HepG2 (cell line): ENCODE results near the gene AJUBA. TPM values are rescaled to one million over a fixed set of nuclear protein-coding genes. Genes with fewer than 3 reads are reported as not detected.

ENCODE experiments used
- CREM ChIP-seq, 2 experiments: sonication (generic) in 1 of 2; formaldehyde crosslinking in 1 of 2; IDR thresholded peaks; 2 replicates each; pipeline versions ENCODE4 v1.4.0 to v1.6.1; 2016 to 2020; ENCODE audit warnings: antibody characterized with exemption in 1 of 2, mild to moderate bottlenecking in 1 of 2, missing genetic modification reagents in 1 of 2
- HMG20A ChIP-seq: IDR thresholded peaks from 2 replicates; pipeline ENCODE4 v1.6.1; 2016; ENCODE audit warnings: borderline replicate concordance
- HOXA5 ChIP-seq: sonication (generic); formaldehyde crosslinking; IDR thresholded peaks from 2 replicates; pipeline ENCODE4 v1.4.0; 2020; ENCODE audit warnings: missing genetic modification reagents
- JUN ChIP-seq: sonication (generic); formaldehyde crosslinking; IDR thresholded peaks from 2 replicates; pipeline ENCODE4 v1.4.0; 2020; ENCODE audit warnings: mild to moderate bottlenecking, missing genetic modification reagents
- POGZ ChIP-seq: sonication (generic); formaldehyde crosslinking; IDR thresholded peaks from 2 replicates; pipeline ENCODE4 v1.4.0; 2020; ENCODE audit warnings: mild to moderate bottlenecking, missing genetic modification reagents
- SRSF9 ChIP-seq: fragments of 200-400 bp; formaldehyde crosslinking; IDR thresholded peaks from 2 replicates; pipeline ENCODE4 v1.6.1; 2018; ENCODE audit warnings: borderline replicate concordance, mild to moderate bottlenecking, low read depth, low read length; ENCODE audit not compliant: insufficient read depth, poor library complexity, severe bottlenecking
- ZBTB7B ChIP-seq: sonication (generic); formaldehyde crosslinking; IDR thresholded peaks from 2 replicates; pipeline ENCODE4 v1.4.0; 2020; ENCODE audit warnings: missing genetic modification reagents
- ZC3H13 ChIP-seq: sonication (generic); formaldehyde crosslinking; IDR thresholded peaks from 2 replicates; pipeline ENCODE4 v1.8.1; 2023; ENCODE audit warnings: mild to moderate bottlenecking, missing genetic modification reagents, moderate library complexity
- ZNF282 ChIP-seq: fragments of 450-650 bp; IDR thresholded peaks from 2 replicates; pipeline ENCODE4 v1.6.1; 2018; ENCODE audit not compliant: partially characterized antibody
- ZNF326 ChIP-seq: sonication (generic); formaldehyde crosslinking; IDR thresholded peaks from 2 replicates; pipeline ENCODE4 v1.4.0; 2020; ENCODE audit warnings: missing genetic modification reagents, borderline replicate concordance
- ZNF703 ChIP-seq: sonication (generic); formaldehyde crosslinking; IDR thresholded peaks from 2 replicates; pipeline ENCODE4 v1.5.1; 2020; ENCODE audit warnings: missing genetic modification reagents, mild to moderate bottlenecking, moderate library complexity, borderline replicate concordance
- polyA plus RNA-seq, 8 experiments: library from polyadenylated mRNA; depleted of rRNA in 3 of 8; stranded (reverse) in 7 of 8; unstranded in 1 of 8; fragments of >200 nt; fragmentation: Illumina TruSeq in 4 of 8; extraction: Trizol in 4 of 8; gene quantifications; 2 replicates each; pipeline versions ENCODE4 v1.2.1 to v1.2.3, GENCODE V29; 2011 to 2016; ENCODE audit warnings: low read depth in 4 of 8, missing spikeins in 1 of 8, mixed read lengths in 1 of 8; ENCODE audit not compliant: insufficient read depth in 1 of 8
- total RNA-seq, 5 experiments: library from RNA; depleted of rRNA; stranded (reverse); fragments of >200 nt; fragmentation: Illumina TruSeq; extraction: Trizol; gene quantifications; 2 replicates each; pipeline ENCODE4 v1.2.3, GENCODE V29; 2016; ENCODE audit warnings: low read depth in 1 of 5
- TF ChIP-seq, protein P1 (sequence below): sonication (generic); formaldehyde crosslinking; IDR thresholded peaks from 2 replicates; pipeline ENCODE4 v1.8.0; 2022; ENCODE audit warnings: low read depth, missing genetic modification reagents
- TF ChIP-seq, protein P2 (sequence below): sonication (generic); formaldehyde crosslinking; IDR thresholded peaks from 2 replicates; pipeline ENCODE4 v1.8.1; 2023; ENCODE audit warnings: mild to moderate bottlenecking, missing genetic modification reagents
- TF ChIP-seq, protein P3 (sequence below): sonication (generic); formaldehyde crosslinking; IDR thresholded peaks from 2 replicates; pipeline ENCODE4 v1.9.0; 2021; ENCODE audit warnings: missing genetic modification reagents, borderline replicate concordance
- TF ChIP-seq, protein P4 (sequence below): sonication (generic); formaldehyde crosslinking; IDR thresholded peaks from 2 replicates; pipeline ENCODE4 v1.5.0; 2020; ENCODE audit warnings: missing genetic modification reagents, mild to moderate bottlenecking, borderline replicate concordance

The AJUBA gene
- total and polyA plus RNA-seq, 2 of the 13 experiments (the other 11 are each of a cell fraction or from before 2014, with no cell fraction given): 157 to 241 TPM

DNA sequence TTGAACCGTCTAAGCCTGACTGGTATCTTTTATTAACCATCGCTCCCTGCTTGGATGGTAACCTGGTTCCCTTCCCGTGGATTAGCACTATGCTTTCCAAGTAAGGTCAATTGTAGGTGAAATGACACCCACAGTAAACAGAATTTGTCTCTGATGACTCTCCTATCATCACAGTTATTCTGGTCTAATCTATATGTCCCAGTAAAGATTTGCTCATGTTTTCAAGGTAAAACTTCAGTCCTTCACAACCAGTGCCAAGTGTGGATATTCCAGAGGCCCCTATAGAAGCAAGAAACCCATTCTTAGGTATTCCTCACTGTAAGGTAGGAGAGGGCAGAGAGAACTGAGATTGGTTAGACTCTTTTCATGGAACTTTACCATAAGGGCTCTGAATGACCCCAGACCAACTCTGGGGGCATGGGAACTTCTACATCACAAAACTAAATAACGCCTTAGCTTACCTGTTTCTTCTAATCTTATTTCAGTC lies 15.5 kb downstream of the AJUBA start (continued):
- TF ChIP-seq, protein P1, sequence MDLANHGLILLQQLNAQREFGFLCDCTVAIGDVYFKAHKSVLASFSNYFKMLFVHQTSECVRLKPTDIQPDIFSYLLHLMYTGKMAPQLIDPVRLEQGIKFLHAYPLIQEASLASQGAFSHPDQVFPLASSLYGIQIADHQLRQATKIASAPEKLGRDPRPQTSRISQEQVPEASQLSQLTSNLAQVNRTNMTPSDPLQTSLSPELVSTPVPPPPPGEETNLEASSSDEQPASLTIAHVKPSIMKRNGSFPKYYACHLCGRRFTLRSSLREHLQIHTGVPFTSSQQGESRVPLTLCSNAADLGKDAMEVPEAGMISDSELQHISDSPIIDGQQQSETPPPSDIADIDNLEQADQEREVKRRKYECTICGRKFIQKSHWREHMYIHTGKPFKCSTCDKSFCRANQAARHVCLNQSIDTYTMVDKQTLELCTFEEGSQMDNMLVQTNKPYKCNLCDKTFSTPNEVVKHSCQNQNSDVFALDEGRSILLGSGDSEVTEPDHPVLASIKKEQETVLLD (CRISPR knock-in tag): no peak
- peak; percentile 12; the same call in 1 of the 2 replicates for TF ChIP-seq CREM (IDR thresholded peaks at IDR 0.05)
- TF ChIP-seq CREM (CRISPR knock-in tag; IDR thresholded peaks at IDR 0.05): no peak
- TF ChIP-seq HMG20A (CRISPR knock-in tag): no peak; the same call in 1 of the 2 replicates
- no peak for TF ChIP-seq ZNF703
- TF ChIP-seq POGZ (CRISPR knock-in tag): no peak
- no peak for TF ChIP-seq SRSF9
- TF ChIP-seq, protein P2, sequence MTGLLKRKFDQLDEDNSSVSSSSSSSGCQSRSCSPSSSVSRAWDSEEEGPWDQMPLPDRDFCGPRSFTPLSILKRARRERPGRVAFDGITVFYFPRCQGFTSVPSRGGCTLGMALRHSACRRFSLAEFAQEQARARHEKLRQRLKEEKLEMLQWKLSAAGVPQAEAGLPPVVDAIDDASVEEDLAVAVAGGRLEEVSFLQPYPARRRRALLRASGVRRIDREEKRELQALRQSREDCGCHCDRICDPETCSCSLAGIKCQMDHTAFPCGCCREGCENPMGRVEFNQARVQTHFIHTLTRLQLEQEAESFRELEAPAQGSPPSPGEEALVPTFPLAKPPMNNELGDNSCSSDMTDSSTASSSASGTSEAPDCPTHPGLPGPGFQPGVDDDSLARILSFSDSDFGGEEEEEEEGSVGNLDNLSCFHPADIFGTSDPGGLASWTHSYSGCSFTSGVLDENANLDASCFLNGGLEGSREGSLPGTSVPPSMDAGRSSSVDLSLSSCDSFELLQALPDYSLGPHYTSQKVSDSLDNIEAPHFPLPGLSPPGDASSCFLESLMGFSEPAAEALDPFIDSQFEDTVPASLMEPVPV: 0 out of 2 replicates have a peak, but pooled peaks have one; percentile 44
- TF ChIP-seq, protein P3, sequence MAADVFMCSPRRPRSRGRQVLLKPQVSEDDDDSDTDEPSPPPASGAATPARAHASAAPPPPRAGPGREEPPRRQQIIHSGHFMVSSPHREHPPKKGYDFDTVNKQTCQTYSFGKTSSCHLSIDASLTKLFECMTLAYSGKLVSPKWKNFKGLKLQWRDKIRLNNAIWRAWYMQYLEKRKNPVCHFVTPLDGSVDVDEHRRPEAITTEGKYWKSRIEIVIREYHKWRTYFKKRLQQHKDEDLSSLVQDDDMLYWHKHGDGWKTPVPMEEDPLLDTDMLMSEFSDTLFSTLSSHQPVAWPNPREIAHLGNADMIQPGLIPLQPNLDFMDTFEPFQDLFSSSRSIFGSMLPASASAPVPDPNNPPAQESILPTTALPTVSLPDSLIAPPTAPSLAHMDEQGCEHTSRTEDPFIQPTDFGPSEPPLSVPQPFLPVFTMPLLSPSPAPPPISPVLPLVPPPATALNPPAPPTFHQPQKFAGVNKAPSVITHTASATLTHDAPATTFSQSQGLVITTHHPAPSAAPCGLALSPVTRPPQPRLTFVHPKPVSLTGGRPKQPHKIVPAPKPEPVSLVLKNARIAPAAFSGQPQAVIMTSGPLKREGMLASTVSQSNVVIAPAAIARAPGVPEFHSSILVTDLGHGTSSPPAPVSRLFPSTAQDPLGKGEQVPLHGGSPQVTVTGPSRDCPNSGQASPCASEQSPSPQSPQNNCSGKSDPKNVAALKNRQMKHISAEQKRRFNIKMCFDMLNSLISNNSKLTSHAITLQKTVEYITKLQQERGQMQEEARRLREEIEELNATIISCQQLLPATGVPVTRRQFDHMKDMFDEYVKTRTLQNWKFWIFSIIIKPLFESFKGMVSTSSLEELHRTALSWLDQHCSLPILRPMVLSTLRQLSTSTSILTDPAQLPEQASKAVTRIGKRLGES (CRISPR knock-in tag): no peak
- TF ChIP-seq ZNF282: no peak
- TF ChIP-seq JUN (CRISPR knock-in tag): 0 out of 2 replicates have a peak, but pooled peaks have one; percentile 13
- no peak for TF ChIP-seq ZBTB7B (CRISPR knock-in tag)
- peak; percentile 33 for TF ChIP-seq HOXA5
- no peak for TF ChIP-seq ZC3H13 (CRISPR knock-in tag)
- no peak for TF ChIP-seq ZNF326
- TF ChIP-seq, protein P4, sequence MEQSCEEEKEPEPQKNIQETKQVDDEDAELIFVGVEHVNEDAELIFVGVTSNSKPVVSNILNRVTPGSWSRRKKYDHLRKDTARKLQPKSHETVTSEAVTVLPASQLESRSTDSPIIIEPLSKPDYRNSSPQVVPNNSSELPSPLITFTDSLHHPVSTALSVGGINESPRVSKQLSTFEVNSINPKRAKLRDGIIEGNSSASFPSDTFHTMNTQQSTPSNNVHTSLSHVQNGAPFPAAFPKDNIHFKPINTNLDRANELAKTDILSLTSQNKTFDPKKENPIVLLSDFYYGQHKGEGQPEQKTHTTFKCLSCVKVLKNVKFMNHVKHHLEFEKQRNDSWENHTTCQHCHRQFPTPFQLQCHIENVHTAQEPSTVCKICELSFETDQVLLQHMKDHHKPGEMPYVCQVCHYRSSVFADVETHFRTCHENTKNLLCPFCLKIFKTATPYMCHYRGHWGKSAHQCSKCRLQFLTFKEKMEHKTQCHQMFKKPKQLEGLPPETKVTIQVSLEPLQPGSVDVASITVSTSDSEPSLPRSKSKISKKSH: no peak
